H1 (cell line): ENCODE results near the gene HSD17B3. TPM values are rescaled to one million over a fixed set of nuclear protein-coding genes. Genes with fewer than 3 reads are reported as not detected.

ENCODE experiments used
- ATF2 ChIP-seq: IDR thresholded peaks from 2 replicates; pipeline ENCODE4 v1.6.1; 2012; ENCODE audit warnings: low read length, inconsistent platforms
- CTCF ChIP-seq, 3 experiments: IDR thresholded peaks; 1 replicate in 2 of 3; 2 replicates in 1 of 3; pipeline versions ENCODE4 v1.5.1 to v1.6.1; 2011; ENCODE audit warnings: low read length in 3 of 3, mild to moderate bottlenecking in 3 of 3, inconsistent platforms in 2 of 3, low read depth in 1 of 3, moderate library complexity in 1 of 3; ENCODE audit not compliant: insufficient read depth in 1 of 3; ENCODE audit errors: control extremely low read depth in 1 of 3
- RAD21 ChIP-seq, 2 experiments: IDR thresholded peaks in 1 of 2; conservative IDR thresholded peaks in 1 of 2; 2 replicates each; pipeline ENCODE4 v1.6.1; 2011; ENCODE audit warnings: low read depth in 2 of 2, low read length in 2 of 2, improper control_type of control experiment in 1 of 2, inconsistent platforms in 1 of 2, mild to moderate bottlenecking in 1 of 2, moderate library complexity in 1 of 2
- TEAD4 ChIP-seq: IDR thresholded peaks from 2 replicates; pipeline ENCODE4 v1.6.1; 2012; ENCODE audit warnings: low read depth, low read length, inconsistent platforms, mixed read lengths
- polyA plus RNA-seq, 7 experiments: library from polyadenylated mRNA; depleted of rRNA in 3 of 7; stranded (reverse) in 5 of 7; unstranded in 2 of 7; fragments of >200 nt in 5 of 7; fragments of 200-250 nt in 2 of 7; gene quantifications; 1 replicate in 5 of 7; 2 replicates in 1 of 7; 4 replicates in 1 of 7; pipeline versions ENCODE4 v1.2.1 to v1.2.3, GENCODE V29; 2011 to 2013; ENCODE audit warnings: missing spikeins in 2 of 7, mixed read lengths in 2 of 7
- total RNA-seq: library from RNA; stranded (reverse); fragmentation: NEBNext Ultra II Directional; extraction: Animal tissue kit (Norgen Biotek cat#: 25700); gene quantifications from 2 replicates; pipeline ENCODE4 v1.2.1, GENCODE V29; 2021

Gene HSD17B3
- total and polyA plus RNA-seq, 2 of the 8 experiments (the other 6 are each of a cell fraction or from before 2014, with no cell fraction given) = not detected

- no peak for TF ChIP-seq ATF2
- TF ChIP-seq TEAD4 = no peak
- TF ChIP-seq RAD21 (IDR thresholded peaks at IDR 0.05 in 1 of 2, conservative IDR thresholded peaks at IDR 0.05 in 1 of 2; ENCODE audit: low read depth in 2 of 2, low read length in 2 of 2) = no peak
- TF ChIP-seq CTCF (IDR thresholded peaks at IDR 0.05; ENCODE audit: control extremely low read depth in 1 of 3, insufficient read depth in 1 of 3, low read depth in 1 of 3, low read length in 3 of 3) = no peak
Observed at GRCh38 chr9:96279932-96280331, 22.0 kb downstream of the HSD17B3 start (continued).
